GM12892 (cell line): Measurements from ENCODE around the gene WDR62.

Source experiments
- DNase-seq: peaks from one replicate; pipeline ENCODE4 v3.0.0; 2011; ENCODE audit not compliant: insufficient read length
- FAIRE-seq: peaks from 2 replicates; lab custom pipeline; 2011; peaks lifted over from hg19 to GRCh38; lab: Jason Lieb, UNC
- POLR2A ChIP-seq: IDR thresholded peaks from 2 replicates; pipeline ENCODE4 v1.6.1; 2011; ENCODE audit warnings: low read depth, low read length, control low read depth
- POLR2AphosphoS5 ChIP-seq: IDR thresholded peaks from 2 replicates; pipeline ENCODE4 v1.6.1; 2011; ENCODE audit warnings: low read depth, low read length, control low read depth
- TAF1 ChIP-seq: IDR thresholded peaks from 2 replicates; pipeline ENCODE4 v1.6.1; 2011; ENCODE audit warnings: low read depth, mild to moderate bottlenecking, control low read depth, low read length, borderline replicate concordance

The WDR62 gene

DNA sequence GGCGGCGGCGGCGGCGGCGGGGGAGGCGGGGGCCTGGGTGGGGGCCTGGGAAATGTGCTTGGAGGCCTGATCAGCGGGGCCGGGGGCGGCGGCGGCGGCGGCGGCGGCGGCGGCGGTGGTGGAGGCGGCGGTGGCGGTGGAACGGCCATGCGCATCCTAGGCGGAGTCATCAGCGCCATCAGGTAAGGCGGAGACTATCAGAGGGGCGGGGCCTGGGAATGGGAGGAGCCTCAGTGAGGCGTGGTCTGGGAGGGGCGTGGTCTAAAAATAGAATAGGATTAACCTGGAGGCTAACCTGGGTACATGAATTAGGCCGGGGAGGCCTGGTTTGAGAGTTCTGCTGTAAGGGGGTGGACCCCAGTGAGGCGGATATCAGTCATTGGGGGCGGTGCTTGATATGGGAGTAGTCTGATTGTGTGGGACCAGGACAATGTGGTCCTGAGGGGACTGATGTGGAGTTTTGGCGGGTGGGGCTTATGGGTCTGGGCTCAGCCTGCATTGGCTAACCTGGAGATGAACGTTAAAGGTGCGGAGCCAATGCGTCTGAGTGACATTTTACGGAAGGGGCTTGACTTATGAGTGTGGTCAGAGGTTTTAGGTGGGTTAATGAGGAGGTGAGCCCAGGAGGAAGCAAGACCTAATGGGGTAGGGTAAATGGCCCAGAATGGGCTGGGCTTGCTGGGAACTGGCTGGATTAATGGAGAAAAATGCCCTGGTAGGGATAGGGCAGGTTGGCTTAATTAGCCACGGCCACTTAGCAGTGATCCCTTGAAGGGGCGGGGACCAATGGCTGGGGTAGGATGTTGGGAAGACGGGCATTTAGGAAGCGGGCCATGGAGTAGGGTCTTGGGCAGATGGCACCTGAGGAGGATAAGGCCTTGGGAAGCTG lies 86.6 kb downstream of the WDR62 start:
- TF ChIP-seq POLR2AphosphoS5 (no peak), POLR2A (no peak), TAF1 (no peak)
- peak; percentile 86 for DNase-seq
- peak; percentile 92 for FAIRE-seq

- FAIRE-seq (no peak), DNase-seq (no peak)
These were observed 87.3 kb downstream of the WDR62 start for GRCh38 chr19:36142046-36142445.

DNA sequence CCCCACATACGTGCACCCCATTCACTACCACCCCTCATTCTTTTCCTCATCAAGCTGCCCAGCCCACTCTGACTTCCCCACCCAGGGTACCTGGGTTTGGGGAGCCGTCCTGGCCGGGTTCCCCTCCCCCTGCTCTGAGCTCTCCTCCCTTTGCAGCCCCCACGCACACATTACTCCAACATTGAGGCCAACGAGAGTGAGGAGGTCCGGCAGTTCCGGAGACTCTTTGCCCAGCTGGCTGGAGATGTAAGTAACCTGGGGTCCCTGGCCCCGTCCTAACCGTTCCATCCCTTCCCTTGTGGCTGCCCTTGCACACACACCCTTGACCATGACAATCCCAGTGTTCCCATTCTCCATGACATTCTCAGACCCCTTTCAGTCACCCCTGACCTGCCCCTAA lies 87.8 kb downstream of the WDR62 start:
- FAIRE-seq (no peak), DNase-seq (no peak)
- no peak for TF ChIP-seq POLR2A
- TF ChIP-seq POLR2AphosphoS5, result no peak
- no peak for TF ChIP-seq TAF1

More at GRCh38 chr19:36142046-36142445, 87.3 kb downstream of the WDR62 start:
- TF ChIP-seq TAF1, result no peak
- no peak for TF ChIP-seq POLR2A
- TF ChIP-seq POLR2AphosphoS5, result no peak

GRCh38 chr19:36144624-36145023 lies 89.9 kb downstream of the WDR62 start:
- DNase-seq (no peak), FAIRE-seq (no peak)
- TF ChIP-seq POLR2A, result no peak
- TF ChIP-seq POLR2AphosphoS5, result no peak
- no peak for TF ChIP-seq TAF1

DNA sequence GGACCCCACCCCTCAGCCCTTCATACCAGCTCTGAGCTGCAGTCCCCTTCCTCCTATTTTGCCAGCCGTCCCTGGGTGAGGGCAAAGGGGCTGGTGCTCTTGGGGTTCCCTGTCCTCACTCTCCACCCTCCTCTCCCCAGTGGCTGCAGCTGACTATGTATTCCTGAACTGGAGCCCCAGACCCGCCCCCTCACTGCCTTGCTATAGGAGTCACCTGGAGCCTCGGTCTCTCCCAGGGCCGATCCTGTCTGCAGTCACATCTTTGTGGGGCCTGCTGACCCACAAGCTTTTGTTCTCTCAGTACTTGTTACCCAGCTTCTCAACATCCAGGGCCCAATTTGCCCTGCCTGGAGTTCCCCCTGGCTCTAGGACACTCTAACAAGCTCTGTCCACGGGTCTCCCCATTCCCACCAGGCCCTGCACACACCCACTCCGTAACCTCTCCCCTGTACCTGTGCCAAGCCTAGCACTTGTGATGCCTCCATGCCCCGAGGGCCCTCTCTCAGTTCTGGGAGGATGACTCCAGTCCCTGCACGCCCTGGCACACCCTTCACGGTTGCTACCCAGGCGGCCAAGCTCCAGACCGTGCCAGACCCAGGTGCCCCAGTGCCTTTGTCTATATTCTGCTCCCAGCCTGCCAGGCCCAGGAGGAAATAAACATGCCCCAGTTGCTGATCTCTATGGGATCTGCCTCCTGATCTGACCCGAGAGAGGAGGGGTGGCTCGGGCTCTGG lies 95.1 kb downstream of the WDR62 start:
- no peak for FAIRE-seq
- TF ChIP-seq TAF1 (no peak), POLR2AphosphoS5 (no peak), POLR2A (no peak)
- DNase-seq, result no peak

- DNase-seq, result no peak
- FAIRE-seq, result no peak
- TF ChIP-seq TAF1 (no peak), POLR2A (no peak), POLR2AphosphoS5 (no peak)
These were observed 95.9 kb downstream of the WDR62 start for GRCh38 chr19:36150586-36150985.

DNA sequence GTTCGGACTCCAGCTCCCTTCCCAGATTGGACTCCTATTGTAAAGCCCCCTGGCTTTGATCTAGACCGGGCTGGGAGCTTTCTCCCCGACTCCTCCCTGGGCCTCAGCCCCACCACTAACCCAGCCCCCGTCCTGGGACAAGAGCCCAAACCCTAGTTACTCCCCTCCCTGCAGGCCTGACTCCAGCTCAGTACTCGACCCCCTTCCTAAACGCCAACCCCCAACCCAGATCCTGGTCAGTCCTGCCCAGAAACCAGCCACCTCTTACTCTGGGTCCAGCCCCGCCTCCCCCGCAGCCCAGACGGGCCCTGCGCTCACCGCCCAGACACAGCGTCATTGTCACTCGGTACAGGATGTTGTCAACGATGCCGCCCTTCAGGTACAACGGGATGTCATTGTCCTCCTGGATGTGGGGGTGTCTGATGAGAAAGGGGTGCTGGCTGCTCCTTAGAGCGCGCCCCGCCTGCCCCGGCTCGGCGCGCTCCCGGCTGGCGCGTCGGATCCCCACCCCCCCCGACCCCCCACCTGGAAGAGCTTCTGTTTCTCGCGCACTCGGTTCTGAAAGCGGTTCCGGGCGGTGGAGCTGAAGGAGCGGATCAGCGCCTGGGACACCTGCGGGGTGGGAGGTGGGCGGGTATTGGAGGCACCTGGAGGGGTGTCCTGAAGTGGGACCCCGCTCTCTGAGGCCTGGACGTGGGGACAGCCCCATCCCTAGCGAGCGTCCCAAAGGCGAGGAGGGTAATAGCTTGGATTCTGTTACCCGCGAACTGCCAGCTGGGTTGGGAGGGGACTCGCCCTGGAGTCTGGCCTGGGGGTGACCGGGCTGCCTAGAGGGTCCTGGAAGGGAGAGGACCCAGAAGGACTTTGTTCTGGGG lies 96.7 kb downstream of the WDR62 start:
- TF ChIP-seq POLR2AphosphoS5, result no peak
- no peak for TF ChIP-seq TAF1
- no peak for TF ChIP-seq POLR2A
- FAIRE-seq, result no peak
- no peak for DNase-seq

DNA sequence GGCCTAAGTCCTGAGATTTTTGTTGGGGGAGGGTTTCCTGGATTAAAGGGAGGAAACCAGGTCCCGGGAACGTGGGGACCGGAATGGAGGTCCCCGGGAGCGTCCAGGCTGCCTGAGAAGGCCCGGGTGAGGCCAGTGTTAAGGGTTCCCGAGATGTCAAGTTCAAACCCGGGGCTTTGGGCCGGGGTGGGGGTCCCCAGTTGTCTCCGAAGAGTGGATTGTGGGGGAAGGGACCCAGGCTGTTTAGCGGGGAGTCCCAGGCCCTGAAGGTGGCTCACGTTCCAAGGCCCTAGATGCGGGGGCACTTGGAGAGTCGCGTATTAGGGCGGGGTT lies 97.3 kb downstream of the WDR62 start:
- no peak for TF ChIP-seq POLR2A
- TF ChIP-seq POLR2AphosphoS5, result no peak
- TF ChIP-seq TAF1, result no peak
- FAIRE-seq, result no peak
- no peak for DNase-seq

- DNase-seq (no peak), FAIRE-seq (no peak)
- TF ChIP-seq POLR2A (no peak), POLR2AphosphoS5 (no peak), TAF1 (no peak)
These were observed 97.8 kb downstream of the WDR62 start, which contains the start of gene COX7A1 for GRCh38 chr19:36152352-36153091. COX7A1 (minus strand) TSS chr19:36152447; CDS start chr19:36152407, 40 bp downstream.

DNA sequence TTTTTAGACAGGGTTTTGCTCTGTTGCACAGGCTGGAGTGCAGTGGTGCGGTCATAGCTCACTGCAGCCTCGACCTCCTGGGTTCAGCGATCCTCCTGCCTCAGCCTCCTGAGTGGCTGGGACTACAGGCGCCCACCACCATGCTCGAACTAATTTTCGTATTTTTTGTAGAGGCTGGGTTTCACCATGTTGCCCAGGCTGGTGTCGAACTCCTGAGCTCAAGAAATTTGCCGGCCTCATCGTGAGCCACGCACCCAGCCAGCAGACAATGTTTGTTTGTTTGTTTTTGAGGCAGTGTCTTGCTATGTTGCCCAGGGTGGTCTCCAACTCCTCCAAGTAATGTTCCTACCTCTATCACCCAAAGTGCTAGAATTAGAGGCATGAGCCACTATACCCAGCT lies 98.4 kb downstream of the WDR62 start:
- FAIRE-seq, result no peak
- TF ChIP-seq POLR2AphosphoS5, result no peak
- TF ChIP-seq TAF1, result no peak
- no peak for TF ChIP-seq POLR2A
- DNase-seq, result no peak
